AG04450 (cell line): ENCODE results near the gene SLX9. TPM values are rescaled to one million over a fixed set of nuclear protein-coding genes. Genes with fewer than 3 reads are reported as not detected.

Experiments
- CTCF ChIA-PET: fragments of 300-600, 350-600 bp; formaldehyde crosslinking; extraction: SDS; loops from one replicate; lab custom pipeline; 2022; ENCODE audit warnings: antibody characterized with exemption, inconsistent platforms; lab: Charles Lee
- POLR2A ChIA-PET: fragments of 350-600 bp; formaldehyde crosslinking; extraction: SDS; loops from one replicate; lab custom pipeline; 2021; ENCODE audit warnings: antibody characterized with exemption, inconsistent platforms; lab: Yijun Ruan, JAX
- DNase-seq: peaks from one replicate; pipeline ENCODE4 v3.0.0-alpha.2; 2011; ENCODE audit warnings: low read depth, low spot score
- H3K27ac ChIP-seq: one replicate; pipeline ENCODE4 v1.5.1; 2012; ENCODE audit warnings: low read depth, low read length, control low read depth
- H3K27me3 ChIP-seq: one replicate; pipeline ENCODE4 v1.6.0; 2012; ENCODE audit warnings: low read length; ENCODE audit not compliant: control insufficient read depth, insufficient read depth
- H3K4me3 ChIP-seq: 2 replicates; pipeline ENCODE4 v1.5.1; 2011; ENCODE audit warnings: mild to moderate bottlenecking, low read depth, low read length, control low read depth
- H3K9me3 ChIP-seq: 2 replicates; pipeline ENCODE4 v1.5.1; 2012; ENCODE audit warnings: low read length; ENCODE audit not compliant: control insufficient read depth, insufficient read depth
- CTCF ChIP-seq: IDR thresholded peaks from 2 replicates; pipeline ENCODE4 v1.5.1; 2011; ENCODE audit warnings: low read depth, low read length, control low read depth, inconsistent platforms
- polyA plus RNA-seq: library from polyadenylated mRNA; depleted of rRNA; stranded (reverse); fragments of >200 nt; gene quantifications from 2 replicates; pipeline ENCODE4 v1.2.3, GENCODE V29; 2011

SLX9 gene
- polyA plus RNA-seq, 1 experiment: 11.4 TPM

GRCh38 chr21:44950351-44950750 lies 10.5 kb downstream of the SLX9 start:
- H3K9me3 ChIP-seq: peaks cover 4% of the 10 kb centered on the region; the same call in 1 of the 2 replicates
- no peak overlapping the region for H3K4me3 ChIP-seq
- H3K27me3 ChIP-seq: no peaks in the 10 kb centered on the region
- CTCF ChIA-PET: interaction anchor here (0.6 to 12.7 kb wide), 33 partner anchors 8 to 871 kb away, joined by 3 to 202 read pairs (median 5); partner anchors contain the start of gene SLX9
- no peak for TF ChIP-seq CTCF
- no peak overlapping the region for H3K27ac ChIP-seq
- POLR2A ChIA-PET: interaction anchor here (0.6 to 0.8 kb wide), 3 partner anchors 110 to 187 kb away, joined by 3 to 5 read pairs (median 3); no protein-coding TSS in a partner anchor
- DNase-seq: no peak

DNA sequence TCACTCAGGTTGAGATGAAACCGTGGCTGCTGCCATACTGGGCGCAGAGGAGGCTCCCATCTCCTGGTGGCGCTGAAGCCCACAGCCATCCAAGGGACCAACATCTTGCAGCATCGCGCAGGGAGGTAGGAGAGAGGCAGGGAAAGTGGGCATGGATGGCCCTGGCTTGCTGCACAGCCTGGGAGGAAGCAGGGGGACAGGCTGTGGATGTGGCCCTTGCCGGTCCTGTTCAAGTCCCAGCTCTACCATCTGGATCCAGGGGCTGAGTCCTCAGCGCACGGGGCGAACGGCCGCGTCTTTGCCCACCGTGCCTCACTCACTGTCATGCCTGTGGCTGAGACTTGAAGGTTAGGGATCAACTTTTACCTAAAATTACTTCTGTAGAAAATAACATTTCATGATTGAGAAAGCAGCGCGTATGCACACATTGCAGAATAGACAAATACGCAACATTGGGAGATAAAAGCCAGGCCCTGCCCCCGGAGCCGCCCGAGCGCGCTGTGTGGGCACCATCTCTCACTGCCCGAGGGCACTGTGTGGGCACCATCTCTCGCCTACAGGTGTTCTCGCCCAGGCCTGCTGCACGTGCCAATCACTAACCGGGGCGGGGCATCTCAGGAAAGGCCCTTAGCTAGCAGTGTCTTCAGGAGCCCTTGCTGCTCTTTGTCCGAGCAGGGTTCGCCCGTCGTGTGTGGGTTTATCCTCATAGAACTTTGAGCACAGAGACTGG lies 11.5 kb downstream of the SLX9 start:
- TF ChIP-seq CTCF: no peak
- CTCF ChIA-PET: interaction anchor here (12.7 kb wide), 1 partner anchor 188 kb away, joined by 202 read pairs; no protein-coding TSS in a partner anchor
- no peak for DNase-seq
- H3K27me3 ChIP-seq: no peaks in the 10 kb centered on the region
- H3K4me3 ChIP-seq: no peak overlapping the region
- H3K9me3 ChIP-seq: peaks cover 4% of the 10 kb centered on the region; the same call in 1 of the 2 replicates
- POLR2A ChIA-PET: no interaction called here
- no peak overlapping the region for H3K27ac ChIP-seq

DNA sequence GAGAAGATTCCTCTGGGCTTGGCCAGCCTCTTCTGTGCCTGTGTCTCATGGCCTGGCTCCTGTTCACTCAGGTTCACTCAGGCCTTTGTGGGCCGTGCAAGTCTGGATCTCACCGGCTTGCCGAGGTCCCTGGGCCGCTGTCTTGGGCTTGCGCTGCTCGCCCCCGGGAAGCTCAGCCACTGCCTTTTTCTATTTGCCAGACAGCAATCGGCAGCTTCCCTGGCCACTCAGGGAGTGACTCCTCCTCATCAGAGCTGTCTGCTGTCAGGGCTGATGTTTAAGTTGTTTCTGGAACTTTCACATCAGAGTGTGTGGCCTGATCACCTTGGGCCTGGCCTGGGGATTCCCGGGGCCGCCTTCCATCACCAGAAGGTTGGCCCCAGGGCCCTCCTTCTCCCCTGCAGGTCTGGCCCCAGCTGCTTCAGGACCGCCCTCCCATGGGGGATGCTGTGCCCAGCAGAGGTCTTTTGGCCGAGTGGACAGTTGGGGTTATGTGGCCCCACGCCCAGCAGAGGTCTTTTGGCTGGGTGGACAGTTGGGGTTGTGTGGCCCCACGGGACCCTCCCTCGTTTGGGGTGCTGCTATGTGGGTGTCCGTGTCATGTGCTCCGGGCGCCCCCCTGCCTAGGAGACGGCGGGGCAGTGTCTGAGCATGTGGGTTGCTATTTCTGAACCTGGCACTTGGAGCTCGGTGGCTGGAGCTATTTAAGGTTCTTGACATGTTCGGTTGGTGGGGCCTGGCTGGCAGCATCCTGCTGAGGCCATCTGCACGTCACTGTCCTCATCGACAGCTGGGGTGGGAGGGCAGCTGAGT lies 12.5 kb downstream of the SLX9 start:
- POLR2A ChIA-PET: no interaction called here
- CTCF ChIA-PET: interaction anchor here (12.7 kb wide), 1 partner anchor 187 kb away, joined by 202 read pairs; no protein-coding TSS in a partner anchor

DNA sequence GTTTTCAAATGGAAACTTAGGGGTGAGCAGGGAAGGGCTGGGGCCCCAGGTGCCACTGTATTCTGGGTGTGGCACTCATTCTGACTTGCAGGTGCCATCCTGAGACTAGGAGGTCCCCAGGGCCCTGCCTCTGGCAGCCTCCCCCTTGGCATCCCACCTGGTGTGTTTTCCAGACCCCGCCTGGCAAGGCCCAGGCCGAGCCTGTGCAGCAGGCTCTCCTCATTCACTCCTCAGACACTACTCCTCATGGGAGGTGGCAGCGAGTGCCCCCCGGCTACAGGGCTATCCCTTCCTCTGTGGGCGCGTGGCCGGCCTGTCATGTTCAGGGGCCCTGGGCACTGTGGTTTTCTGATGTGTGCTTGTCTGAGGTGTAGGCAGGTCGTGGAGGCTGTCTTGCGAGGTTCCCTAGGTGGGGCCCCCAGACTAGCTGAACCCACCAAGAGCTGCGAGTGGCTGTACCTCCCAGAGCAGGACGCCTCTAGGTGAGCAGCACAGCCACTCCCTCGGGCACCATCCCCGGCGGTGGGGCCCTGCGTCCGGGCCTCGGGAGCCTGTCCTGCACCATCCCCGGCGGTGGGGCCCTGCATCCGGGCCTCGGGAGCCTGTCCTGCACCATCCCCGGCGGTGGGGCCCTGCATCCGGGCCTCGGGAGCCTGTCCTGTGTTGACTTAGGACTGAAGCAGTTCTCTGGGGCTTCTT lies 13.2 kb downstream of the SLX9 start:
- ChIA-PET CTCF (interaction anchor here (12.7 kb wide), 1 partner anchor 186 kb away, joined by 202 read pairs; no protein-coding TSS in a partner anchor), POLR2A (no interaction called here)
- TF ChIP-seq CTCF: no peak
- Histone ChIP-seq H3K9me3 (peaks cover 4% of the 10 kb centered on the region; the same call in 1 of the 2 replicates), H3K27me3 (no peaks in the 10 kb centered on the region), H3K27ac (no peak overlapping the region), H3K4me3 (no peak overlapping the region)
- no peak for DNase-seq

More for the DNA sequence above, 12.5 kb downstream of the SLX9 start:
- Histone ChIP-seq H3K27ac (no peak overlapping the region), H3K27me3 (no peaks in the 10 kb centered on the region), H3K4me3 (no peak overlapping the region), H3K9me3 (peaks cover 4% of the 10 kb centered on the region; the same call in 1 of the 2 replicates)
- no peak for DNase-seq
- no peak for TF ChIP-seq CTCF
